HEK293 (cell line): ENCODE results near the gene TMEM240.

ENCODE experiments used
- ATF2 ChIP-seq: fragments of 450-650 bp; formaldehyde crosslinking; IDR thresholded peaks from 2 replicates; pipeline ENCODE4 v1.5.1; 2016; ENCODE audit warnings: missing biosample characterization, missing genetic modification characterization, low read depth
- CTCF ChIP-seq: fragments of 450-650 bp; formaldehyde crosslinking; IDR thresholded peaks from 2 replicates; pipeline ENCODE4 v1.5.1; 2016; ENCODE audit warnings: missing biosample characterization, missing genetic modification characterization
- FEZF1 ChIP-seq: fragments of 450-650 bp; formaldehyde crosslinking; IDR thresholded peaks from 2 replicates; pipeline ENCODE4 v1.5.1; 2016; ENCODE audit warnings: missing biosample characterization, missing genetic modification characterization
- GFI1B ChIP-seq: fragments of 450-650 bp; formaldehyde crosslinking; IDR thresholded peaks from 2 replicates; pipeline ENCODE4 v1.5.1; 2016; ENCODE audit warnings: missing biosample characterization, missing genetic modification characterization
- HOXA7 ChIP-seq: sonication (generic); formaldehyde crosslinking; IDR thresholded peaks from 2 replicates; pipeline ENCODE4 v1.8.1; 2022; ENCODE audit warnings: missing genetic modification reagents, borderline replicate concordance
- REST ChIP-seq: fragments of 450-650 bp; formaldehyde crosslinking; IDR thresholded peaks from 2 replicates; pipeline ENCODE4 v1.5.1; 2016; ENCODE audit warnings: missing biosample characterization, missing genetic modification characterization
- SP2 ChIP-seq: fragments of 450-650 bp; formaldehyde crosslinking; IDR thresholded peaks from 2 replicates; pipeline ENCODE4 v1.5.1; 2016; ENCODE audit warnings: missing biosample characterization, missing genetic modification characterization
- ZBTB20 ChIP-seq: fragments of 450-650 bp; formaldehyde crosslinking; IDR thresholded peaks from 2 replicates; pipeline ENCODE4 v1.5.1; 2016; ENCODE audit warnings: missing biosample characterization, missing genetic modification characterization
- ZNF121 ChIP-seq: fragments of 450-650 bp; formaldehyde crosslinking; IDR thresholded peaks from 2 replicates; pipeline ENCODE4 v1.5.1; 2016; ENCODE audit warnings: missing biosample characterization, missing genetic modification characterization
- ZNF24 ChIP-seq: fragments of 450-650 bp; formaldehyde crosslinking; IDR thresholded peaks from 2 replicates; pipeline ENCODE4 v1.5.1; 2016; ENCODE audit warnings: missing biosample characterization, missing genetic modification characterization
- ZNF501 ChIP-seq: fragments of 450-650 bp; formaldehyde crosslinking; IDR thresholded peaks from 2 replicates; pipeline ENCODE4 v1.5.1; 2016; ENCODE audit warnings: missing biosample characterization, missing genetic modification characterization
- ZNF580 ChIP-seq: fragments of 450-650 bp; formaldehyde crosslinking; IDR thresholded peaks from 2 replicates; pipeline ENCODE4 v1.5.1; 2016; ENCODE audit warnings: missing biosample characterization, missing genetic modification characterization
- ZNF692 ChIP-seq: fragments of 450-650 bp; formaldehyde crosslinking; IDR thresholded peaks from 2 replicates; pipeline ENCODE4 v1.5.1; 2016; ENCODE audit warnings: missing biosample characterization, missing genetic modification characterization

- no peak for TF ChIP-seq REST (tag by site-specific recombination)
- TF ChIP-seq CTCF, result no peak
- TF ChIP-seq ZBTB20 (tag by site-specific recombination), result no peak
- no peak for TF ChIP-seq ZNF692 (tag by site-specific recombination)
- TF ChIP-seq ZNF580 (tag by site-specific recombination), result no peak
- TF ChIP-seq FEZF1 (tag by site-specific recombination), result no peak
- TF ChIP-seq SP2 (tag by site-specific recombination), result no peak
- no peak for TF ChIP-seq ZNF501 (tag by site-specific recombination)
- no peak for TF ChIP-seq ATF2
- TF ChIP-seq HOXA7, result no peak
- no peak for TF ChIP-seq ZNF24 (tag by site-specific recombination)
- TF ChIP-seq ZNF121 (tag by site-specific recombination), result no peak
- no peak for TF ChIP-seq GFI1B
Observed at GRCh38 chr1:1489231-1489630, 51.2 kb downstream of the TMEM240 start.
